Measurements from ENCODE around the gene ATXN8OS. TPM values are rescaled to one million over a fixed set of nuclear protein-coding genes. Genes with fewer than 3 reads are reported as not detected.

ATXN8OS gene
- total RNA-seq (2012; rRNA removed) (not detected in 2 replicates), polyA plus RNA-seq (2012; rRNA removed) (not detected in 2 replicates), Bru-seq, nascent RNA (not detected), BruChase-seq, experiment 1, labeled RNA remaining after a 6-hour chase (not detected), BruChase-seq, experiment 2, labeled RNA remaining after a 2-hour chase (not detected)
- not detected in 2 replicates for polyA plus RNA-seq (2012; cell fraction: cytosol; rRNA removed)
- not detected in 2 replicates for polyA plus RNA-seq (2012; cell fraction: nucleus; rRNA removed; ENCODE audit: low replicate concordance)
- long read RNA-seq = 0 reads

DNA sequence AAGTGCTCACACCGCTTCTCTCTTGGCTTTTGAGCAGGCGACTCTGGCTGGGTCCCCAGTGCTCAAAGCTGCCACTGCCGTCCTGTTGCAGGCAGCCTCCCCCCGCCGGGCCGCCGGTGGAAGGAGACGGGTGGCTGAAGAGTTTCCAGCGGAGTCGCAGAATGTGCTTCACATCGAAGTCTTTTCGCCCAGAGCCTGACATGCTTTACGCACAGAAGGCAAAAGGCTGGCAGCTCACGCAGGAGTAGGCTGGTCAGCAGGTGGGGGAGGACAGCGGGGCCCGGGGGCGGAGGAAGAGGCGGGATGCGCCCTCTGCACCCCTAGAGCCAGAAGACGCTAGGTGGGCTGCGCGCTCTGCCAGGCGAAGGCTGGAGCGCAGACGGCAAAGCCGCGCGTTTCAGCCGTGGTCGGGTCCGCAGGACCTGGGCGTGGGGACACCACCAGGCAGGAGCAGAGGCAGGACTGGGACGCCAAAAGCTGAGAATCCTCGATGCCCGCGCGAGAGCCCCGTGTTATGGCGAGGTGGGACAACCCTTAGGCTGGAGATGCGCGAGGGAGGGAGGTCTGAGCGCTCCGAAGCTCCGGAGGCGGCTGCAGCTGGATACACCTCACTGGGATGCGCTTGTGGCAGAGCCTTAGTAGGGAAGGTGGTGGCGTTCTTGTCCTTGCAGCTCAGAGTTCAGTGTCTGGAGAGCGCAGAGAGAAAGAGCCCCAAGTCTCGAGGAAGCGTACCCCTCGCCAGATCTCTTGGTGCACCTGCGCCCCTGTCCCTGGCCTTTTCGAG is at the start of gene ATXN8OS:
Gene ATXN8OS (plus strand): TSS at position 329 of the 784 bp plus-strand sequence.
- Histone ChIP-seq H3K4me2 (ENCODE audit: low read depth, low read length) (no peak within 1 kb of the TSS), H3K27ac (ENCODE audit: insufficient read depth, low read length) (no peak within 1 kb of the TSS), H4K8ac (ENCODE audit: low read depth in 2 of 2, low read length in 2 of 2) (no peak within 1 kb of the TSS), H3K36me3 (ENCODE audit: control insufficient read depth, insufficient read depth, low read length) (no peaks in the 10 kb centered on the region), H2BK5ac (ENCODE audit: low read depth, low read length, poor library complexity, severe bottlenecking) (no peak within 1 kb of the TSS), H3K23ac (ENCODE audit: low read depth, low read length) (no peak within 1 kb of the TSS), H3K9me3 (ENCODE audit: control insufficient read depth, insufficient read depth, low read length) (peaks cover 12% of the 10 kb centered on the region), H3K56ac (ENCODE audit: extremely low read depth, insufficient read depth, low read length) (no peak within 1 kb of the TSS), H3K14ac (replicated peaks; ENCODE audit: low read depth, low read length) (no peak within 1 kb of the TSS), H2AK9ac (replicated peaks; ENCODE audit: low read depth, low read length, poor library complexity) (no peak within 1 kb of the TSS), H4K91ac (ENCODE audit: insufficient read depth, low read depth, low read length) (no peak within 1 kb of the TSS), H2BK15ac (ENCODE audit: low read depth, low read length) (no peak within 1 kb of the TSS), H2AK5ac (ENCODE audit: low read depth, low read length) (no peak within 1 kb of the TSS), H2BK120ac (ENCODE audit: low read depth, low read length) (no peak within 1 kb of the TSS), H2BK20ac (ENCODE audit: low read depth, low read length) (no peak within 1 kb of the TSS), H4K20me1 (ENCODE audit: insufficient read depth, low read length) (no peaks in the 10 kb centered on the region), H2AFZ (replicated peaks; ENCODE audit: low read length, poor library complexity) (peak within 1 kb of the TSS; percentile 51), H4K5ac (ENCODE audit: low read depth, low read length) (no peak within 1 kb of the TSS), H3K9ac (ENCODE audit: low read depth, low read length) (no peak within 1 kb of the TSS), H3K4ac (ENCODE audit: low read depth, low read length) (no peak within 1 kb of the TSS), H3K4me3 (ENCODE audit: insufficient read depth, low read depth, low read length) (no peak within 1 kb of the TSS), H3K79me1 (ENCODE audit: low read depth in 1 of 2, low read length in 2 of 2) (no peaks in the 10 kb centered on the region), H3K9me1 (ENCODE audit: insufficient read depth, low read length) (no peaks in the 10 kb centered on the region), H3K18ac (ENCODE audit: low read depth, low read length) (no peak within 1 kb of the TSS), H3K27me3 (ENCODE audit: control insufficient read depth, insufficient read depth, low read length) (no peaks in the 10 kb centered on the region), H3K4me1 (ENCODE audit: control insufficient read depth, insufficient read depth, low read length) (no peaks in the 10 kb centered on the region)
- no peak for ATAC-seq (ENCODE audit: low read depth)
- ChIA-PET POLR2A (ENCODE audit: unreplicated experiment) (interaction anchor here (0.6 kb wide), 1 partner anchor 143 kb away, joined by 3 read pairs; no protein-coding TSS in a partner anchor), CTCF (no interaction called here)
- WGBS, 2 experiments (ENCODE audit: extremely low coverage in 2 of 2, insufficient read length in 1 of 2) = 2% methylated on average over 28 of the region's 53 CpGs; no CpG with 5 or more reads in 1 of the 2 experiments
- dilution Hi-C loops (cut with HindIII; ENCODE audit: low sequenced_read_pairs, unreplicated experiment) = no loop called here
- in situ Hi-C loops (cut with MboI; ENCODE audit: low sequenced_read_pairs) = no loop called here
- intact Hi-C loops (cut with micrococcal nuclease) = no loop called here
- BruUV-seq (replicated peaks) = no TSS peak
- no peak for DNase-seq
- TF ChIP-seq, protein P1, sequence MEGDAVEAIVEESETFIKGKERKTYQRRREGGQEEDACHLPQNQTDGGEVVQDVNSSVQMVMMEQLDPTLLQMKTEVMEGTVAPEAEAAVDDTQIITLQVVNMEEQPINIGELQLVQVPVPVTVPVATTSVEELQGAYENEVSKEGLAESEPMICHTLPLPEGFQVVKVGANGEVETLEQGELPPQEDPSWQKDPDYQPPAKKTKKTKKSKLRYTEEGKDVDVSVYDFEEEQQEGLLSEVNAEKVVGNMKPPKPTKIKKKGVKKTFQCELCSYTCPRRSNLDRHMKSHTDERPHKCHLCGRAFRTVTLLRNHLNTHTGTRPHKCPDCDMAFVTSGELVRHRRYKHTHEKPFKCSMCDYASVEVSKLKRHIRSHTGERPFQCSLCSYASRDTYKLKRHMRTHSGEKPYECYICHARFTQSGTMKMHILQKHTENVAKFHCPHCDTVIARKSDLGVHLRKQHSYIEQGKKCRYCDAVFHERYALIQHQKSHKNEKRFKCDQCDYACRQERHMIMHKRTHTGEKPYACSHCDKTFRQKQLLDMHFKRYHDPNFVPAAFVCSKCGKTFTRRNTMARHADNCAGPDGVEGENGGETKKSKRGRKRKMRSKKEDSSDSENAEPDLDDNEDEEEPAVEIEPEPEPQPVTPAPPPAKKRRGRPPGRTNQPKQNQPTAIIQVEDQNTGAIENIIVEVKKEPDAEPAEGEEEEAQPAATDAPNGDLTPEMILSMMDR (conservative IDR thresholded peaks at IDR 0.05; ENCODE audit: low read depth, low read length) = no peak
- TF ChIP-seq, protein P2, sequence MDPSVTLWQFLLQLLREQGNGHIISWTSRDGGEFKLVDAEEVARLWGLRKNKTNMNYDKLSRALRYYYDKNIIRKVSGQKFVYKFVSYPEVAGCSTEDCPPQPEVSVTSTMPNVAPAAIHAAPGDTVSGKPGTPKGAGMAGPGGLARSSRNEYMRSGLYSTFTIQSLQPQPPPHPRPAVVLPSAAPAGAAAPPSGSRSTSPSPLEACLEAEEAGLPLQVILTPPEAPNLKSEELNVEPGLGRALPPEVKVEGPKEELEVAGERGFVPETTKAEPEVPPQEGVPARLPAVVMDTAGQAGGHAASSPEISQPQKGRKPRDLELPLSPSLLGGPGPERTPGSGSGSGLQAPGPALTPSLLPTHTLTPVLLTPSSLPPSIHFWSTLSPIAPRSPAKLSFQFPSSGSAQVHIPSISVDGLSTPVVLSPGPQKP (IDR thresholded peaks at IDR 0.05; ENCODE audit: borderline replicate concordance, low read depth, low read length) = no peak
- no peak for TF ChIP-seq NFE2L2 (IDR thresholded peaks at IDR 0.05; ENCODE audit: low read depth, low read length)
- TF ChIP-seq RCOR1 (IDR thresholded peaks at IDR 0.05; ENCODE audit: insufficient replicate concordance, low read length) = no peak
- TF ChIP-seq RAD21 (IDR thresholded peaks at IDR 0.05; ENCODE audit: low read length) = no peak
- TF ChIP-seq, protein P3, sequence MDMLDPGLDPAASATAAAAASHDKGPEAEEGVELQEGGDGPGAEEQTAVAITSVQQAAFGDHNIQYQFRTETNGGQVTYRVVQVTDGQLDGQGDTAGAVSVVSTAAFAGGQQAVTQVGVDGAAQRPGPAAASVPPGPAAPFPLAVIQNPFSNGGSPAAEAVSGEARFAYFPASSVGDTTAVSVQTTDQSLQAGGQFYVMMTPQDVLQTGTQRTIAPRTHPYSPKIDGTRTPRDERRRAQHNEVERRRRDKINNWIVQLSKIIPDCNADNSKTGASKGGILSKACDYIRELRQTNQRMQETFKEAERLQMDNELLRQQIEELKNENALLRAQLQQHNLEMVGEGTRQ (IDR thresholded peaks at IDR 0.05; ENCODE audit: low read depth, low read length) = no peak
- no peak for TF ChIP-seq CEBPB (IDR thresholded peaks at IDR 0.05; ENCODE audit: low read depth, low read length)
- TF ChIP-seq MAFK (IDR thresholded peaks at IDR 0.05; ENCODE audit: low read depth, low read length) = no peak
- TF ChIP-seq CHD1 (IDR thresholded peaks at IDR 0.05; ENCODE audit: low read depth, low read length) = no peak
- TF ChIP-seq SMC3 (IDR thresholded peaks at IDR 0.05; ENCODE audit: low read depth, low read length) = no peak
- no peak for TF ChIP-seq MXI1 (IDR thresholded peaks at IDR 0.05; ENCODE audit: borderline replicate concordance, low read depth, low read length)
- TF ChIP-seq FOS (IDR thresholded peaks at IDR 0.05; ENCODE audit: low read depth, low read length) = no peak
- TF ChIP-seq RFX5 (IDR thresholded peaks at IDR 0.05; ENCODE audit: low read depth, low read length) = no peak
- no peak for TF ChIP-seq POLR2A (IDR thresholded peaks at IDR 0.05; ENCODE audit: low read depth, low read length)
